HL-60 (cell line): Measurements from ENCODE around the gene KIF11.

Experiments used
- CTCF ChIP-seq: IDR thresholded peaks from one replicate; pipeline ENCODE4 v1.5.1; 2011; ENCODE audit warnings: low read length, control low read depth, inconsistent platforms; ENCODE audit not compliant: insufficient read depth
- POLR2AphosphoS5 ChIP-seq: IDR thresholded peaks from 2 replicates; pipeline ENCODE4 v1.6.1; 2012; ENCODE audit warnings: low read depth

GRCh38 chr10:92559046-92559445 lies 33.9 kb upstream of the KIF11 start:
- TF ChIP-seq POLR2AphosphoS5 (no peak), CTCF (no peak)
